H1 (cell line): ENCODE data around the gene DIAPH1. TPM values are rescaled to one million over a fixed set of nuclear protein-coding genes. Genes with fewer than 3 reads are reported as not detected.

ENCODE experiments used
- CTCF ChIA-PET: fragments of 300-600 bp; sonication (Branson Sonifier 250); formaldehyde crosslinking; loops from one replicate; lab custom pipeline; 2021; ENCODE audit not compliant: partially characterized antibody; lab: Charles Lee
- POLR2A ChIA-PET: fragments of 300-600 bp; sonication (Branson Sonifier 250); formaldehyde crosslinking; loops from one replicate; lab custom pipeline; 2021; ENCODE audit warnings: inconsistent platforms; ENCODE audit not compliant: partially characterized antibody; lab: Charles Lee
- DNase-seq, 2 experiments: peaks; one replicate each; pipeline versions ENCODE4 v3.0.0 to v3.0.0-alpha.2; 2010 to 2022; ENCODE audit warnings: low spot score in 2 of 2, low read depth in 1 of 2, mixed read lengths in 1 of 2
- FAIRE-seq: peaks from 2 replicates; lab custom pipeline; 2011; peaks lifted over from hg19 to GRCh38; lab: Jason Lieb, UNC
- H2AFZ ChIP-seq: 2 replicates; pipeline ENCODE4 v1.8.1; 2012; ENCODE audit warnings: low read length, inconsistent platforms
- H2AK5ac ChIP-seq: 2 replicates; pipeline ENCODE4 v1.6.1; 2013; ENCODE audit warnings: low read depth, low read length
- H2BK120ac ChIP-seq: replicated peaks from 2 replicates; pipeline ENCODE3; 2013; ENCODE audit warnings: low read depth, low read length, inconsistent platforms
- H2BK12ac ChIP-seq: 2 replicates; pipeline ENCODE4 v1.6.1; 2013; ENCODE audit warnings: low read depth, low read length
- H2BK15ac ChIP-seq: 2 replicates; pipeline ENCODE4 v1.6.1; 2013; ENCODE audit warnings: low read length
- H2BK20ac ChIP-seq: 2 replicates; pipeline ENCODE4 v1.6.1; 2013; ENCODE audit warnings: low read length
- H2BK5ac ChIP-seq: 2 replicates; pipeline ENCODE4 v1.6.1; 2013; ENCODE audit warnings: low read depth, low read length
- H3K14ac ChIP-seq: 2 replicates; pipeline ENCODE4 v1.6.1; 2013; ENCODE audit warnings: inconsistent platforms; ENCODE audit not compliant: insufficient read length
- H3K18ac ChIP-seq: 2 replicates; pipeline ENCODE4 v1.6.1; 2013; ENCODE audit warnings: low read length; ENCODE audit errors: extremely low read depth
- H3K23ac ChIP-seq: 2 replicates; pipeline ENCODE4 v1.6.1; 2013; ENCODE audit warnings: inconsistent platforms; ENCODE audit not compliant: insufficient read length
- H3K23me2 ChIP-seq: 2 replicates; pipeline ENCODE4 v1.6.1; 2013; ENCODE audit warnings: low read depth, low read length
- H3K27ac ChIP-seq: 2 replicates; pipeline ENCODE4 v1.6.1; 2011; ENCODE audit warnings: low read depth, low read length, inconsistent platforms
- H3K27me3 ChIP-seq, 4 experiments: replicated peaks in 1 of 4; 1 replicate in 1 of 4; 2 replicates in 3 of 4; pipeline versions ENCODE4 v1.6.1 to v1.8.1; 2011 to 2013; ENCODE audit warnings: low read length in 3 of 4, mild to moderate bottlenecking in 3 of 4, inconsistent platforms in 2 of 4, mixed read lengths in 2 of 4, moderate library complexity in 1 of 4; ENCODE audit not compliant: control insufficient read depth in 3 of 4, insufficient read depth in 3 of 4; ENCODE audit errors: extremely low read depth in 1 of 4
- H3K36me3 ChIP-seq, 4 experiments: 2 replicates each; pipeline versions ENCODE4 v1.6.1 to v1.8.1; 2011 to 2013; ENCODE audit warnings: mild to moderate bottlenecking in 4 of 4, low read length in 3 of 4, moderate library complexity in 2 of 4, control low read depth in 1 of 4, inconsistent platforms in 1 of 4; ENCODE audit not compliant: insufficient read depth in 4 of 4, control insufficient read depth in 2 of 4
- H3K4ac ChIP-seq: replicated peaks from 2 replicates; pipeline ENCODE3; 2013; ENCODE audit warnings: low read length, low read depth, mixed read lengths, inconsistent platforms; ENCODE audit not compliant: insufficient read length
- H3K4me1 ChIP-seq, 4 experiments: replicated peaks in 1 of 4; 1 replicate in 1 of 4; 2 replicates in 3 of 4; pipeline versions ENCODE4 v1.6.1 to v1.8.1; 2011 to 2013; ENCODE audit warnings: low read length in 3 of 4, inconsistent platforms in 2 of 4, mixed read lengths in 1 of 4; ENCODE audit not compliant: insufficient read depth in 4 of 4, control insufficient read depth in 3 of 4
- H3K4me2 ChIP-seq, 2 experiments: 2 replicates each; pipeline versions ENCODE4 v1.6.1 to v1.8.1; 2011 to 2013; ENCODE audit warnings: low read depth in 2 of 2, low read length in 2 of 2, control low read depth in 1 of 2, inconsistent platforms in 1 of 2, mild to moderate bottlenecking in 1 of 2; ENCODE audit not compliant: insufficient read depth in 1 of 2
- H3K4me3 ChIP-seq, 4 experiments: fragments of 200-600, 300-600 bp in 1 of 4; sonication (generic), shearing (Covaris generic), sonication (Bioruptor Twin) in 1 of 4; 2 replicates each; pipeline versions ENCODE4 v1.5.1 to v1.8.1; 2011 to 2016; ENCODE audit warnings: low read length in 4 of 4, low read depth in 3 of 4, control low read depth in 2 of 4, inconsistent platforms in 2 of 4, mild to moderate bottlenecking in 2 of 4, mixed read lengths in 1 of 4, moderate library complexity in 1 of 4; ENCODE audit not compliant: insufficient read depth in 2 of 4; ENCODE audit errors: extremely low read depth in 1 of 4
- H3K56ac ChIP-seq: replicated peaks from 2 replicates; pipeline ENCODE3; 2013; ENCODE audit warnings: low read depth, mild to moderate bottlenecking, mixed read lengths, low read length, inconsistent platforms; ENCODE audit not compliant: insufficient read length
- H3K79me1 ChIP-seq: 2 replicates; pipeline ENCODE4 v1.6.1; 2013; ENCODE audit warnings: low read depth, low read length, control low read depth
- H3K79me2 ChIP-seq, 2 experiments: 2 replicates each; pipeline versions ENCODE4 v1.6.1 to v1.8.1; 2012 to 2013; ENCODE audit warnings: low read length in 2 of 2, mild to moderate bottlenecking in 2 of 2, inconsistent platforms in 1 of 2; ENCODE audit not compliant: insufficient read depth in 2 of 2, control insufficient read depth in 1 of 2
- H3K9ac ChIP-seq, 4 experiments: replicated peaks in 1 of 4; 1 replicate in 1 of 4; 2 replicates in 3 of 4; pipeline versions ENCODE4 v1.6.1 to v1.8.1; 2011 to 2013; ENCODE audit warnings: low read depth in 3 of 4, low read length in 3 of 4, control low read depth in 2 of 4, mild to moderate bottlenecking in 2 of 4, moderate library complexity in 2 of 4, inconsistent platforms in 1 of 4; ENCODE audit errors: extremely low read depth in 1 of 4
- H3K9me3 ChIP-seq, 2 experiments: 2 replicates each; pipeline versions ENCODE4 v1.6.1 to v1.8.1; 2012 to 2013; ENCODE audit warnings: mild to moderate bottlenecking in 2 of 2, moderate library complexity in 2 of 2, control low read depth in 1 of 2, inconsistent platforms in 1 of 2, low read depth in 1 of 2, low read length in 1 of 2, mixed read lengths in 1 of 2; ENCODE audit not compliant: insufficient read depth in 2 of 2
- H4K20me1 ChIP-seq, 2 experiments: replicated peaks in 1 of 2; 2 replicates each; pipeline versions ENCODE3 to v1.8.1; 2011 to 2013; ENCODE audit warnings: inconsistent platforms in 2 of 2, low read length in 2 of 2, mild to moderate bottlenecking in 1 of 2; ENCODE audit not compliant: insufficient read depth in 2 of 2, control insufficient read depth in 1 of 2
- H4K5ac ChIP-seq: 2 replicates; pipeline ENCODE4 v1.6.1; 2013; ENCODE audit warnings: low read length, low read depth, mixed read lengths, inconsistent platforms; ENCODE audit not compliant: insufficient read length
- H4K8ac ChIP-seq: 2 replicates; pipeline ENCODE4 v1.8.0; 2013; ENCODE audit warnings: mild to moderate bottlenecking, moderate library complexity, low read length, inconsistent platforms; ENCODE audit not compliant: insufficient read depth; ENCODE audit errors: extremely low read depth
- H4K91ac ChIP-seq: replicated peaks from 2 replicates; pipeline ENCODE3; 2013; ENCODE audit warnings: low read length, mixed read lengths, inconsistent platforms; ENCODE audit not compliant: insufficient read length
- ASH2L ChIP-seq: fragments of 200-600, 300-600 bp; sonication (generic); IDR thresholded peaks from one replicate; pipeline ENCODE4 v1.7.1; 2017; ENCODE audit warnings: low read length
- CHD2 ChIP-seq: IDR thresholded peaks from 2 replicates; pipeline ENCODE4 v1.6.1; 2012; ENCODE audit warnings: low read length, improper control_type of control experiment
- GABPA ChIP-seq: IDR thresholded peaks from 2 replicates; pipeline ENCODE4 v1.6.1; 2011; ENCODE audit warnings: mild to moderate bottlenecking, low read length, moderate library complexity, borderline replicate concordance; ENCODE audit not compliant: insufficient read depth
- HDAC2 ChIP-seq, 2 experiments: fragments of 300-600 bp in 1 of 2; sonication (generic) in 1 of 2; IDR thresholded peaks; 2 replicates each; pipeline ENCODE4 v1.6.1; 2011 to 2012; ENCODE audit warnings: low read depth in 2 of 2, low read length in 2 of 2, mild to moderate bottlenecking in 2 of 2, moderate library complexity in 2 of 2, borderline replicate concordance in 1 of 2, inconsistent platforms in 1 of 2
- HDAC6 ChIP-seq: IDR thresholded peaks from one replicate; pipeline ENCODE4 v1.7.1; 2012; ENCODE audit warnings: low read depth, mild to moderate bottlenecking, inconsistent platforms, low read length, moderate library complexity
- NANOG ChIP-seq: IDR thresholded peaks from 2 replicates; pipeline ENCODE4 v1.6.1; 2011; ENCODE audit warnings: low read length, low read depth, mild to moderate bottlenecking, inconsistent platforms; ENCODE audit not compliant: insufficient read depth, poor library complexity, severe bottlenecking
- NRF1 ChIP-seq: IDR thresholded peaks from 2 replicates; pipeline ENCODE4 v1.6.1; 2011; ENCODE audit warnings: mild to moderate bottlenecking, low read depth, low read length, improper control_type of control experiment
- POLR2A ChIP-seq, 2 experiments: IDR thresholded peaks; 1 replicate in 1 of 2; 2 replicates in 1 of 2; pipeline ENCODE4 v1.6.1; 2011; ENCODE audit warnings: low read depth in 2 of 2, low read length in 2 of 2, mild to moderate bottlenecking in 2 of 2; ENCODE audit errors: control extremely low read depth in 1 of 2
- RBBP5 ChIP-seq: IDR thresholded peaks from 2 replicates; pipeline ENCODE4 v1.7.1; 2012; ENCODE audit warnings: low read depth, mild to moderate bottlenecking, inconsistent platforms, low read length, moderate library complexity, borderline replicate concordance
- SIN3A ChIP-seq, 2 experiments: IDR thresholded peaks in 1 of 2; conservative IDR thresholded peaks in 1 of 2; 2 replicates each; pipeline ENCODE4 v1.6.1; 2011 to 2012; ENCODE audit warnings: low read length in 2 of 2, improper control_type of control experiment in 1 of 2, low read depth in 1 of 2, mild to moderate bottlenecking in 1 of 2
- YY1 ChIP-seq: IDR thresholded peaks from 2 replicates; pipeline ENCODE4 v1.6.1; 2011; ENCODE audit warnings: low read depth, mild to moderate bottlenecking, low read length
- WGBS, 2 experiments: shearing (Covaris generic) in 1 of 2; methylation state at CpG; one replicate each; pipeline versions ENCODE4 v1.1.6 to v1.1.7; 2013 to 2015; ENCODE audit warnings: low lambda C conversion rate in 2 of 2, mixed read lengths in 2 of 2, inconsistent platforms in 1 of 2, low coverage in 1 of 2, missing lambda C conversion rate in 1 of 2; ENCODE audit not compliant: insufficient replicate concordance in 2 of 2, insufficient coverage in 1 of 2, insufficient read length in 1 of 2; ENCODE audit errors: extremely low coverage in 1 of 2, missing lambda C conversion rate in 1 of 2; 5-methylcytosine and 5-hydroxymethylcytosine counted together
- polyA plus RNA-seq, 7 experiments: library from polyadenylated mRNA; depleted of rRNA in 3 of 7; stranded (reverse) in 5 of 7; unstranded in 2 of 7; fragments of >200 nt in 5 of 7; fragments of 200-250 nt in 2 of 7; gene quantifications; 1 replicate in 5 of 7; 2 replicates in 1 of 7; 4 replicates in 1 of 7; pipeline versions ENCODE4 v1.2.1 to v1.2.3, GENCODE V29; 2011 to 2013; ENCODE audit warnings: missing spikeins in 2 of 7, mixed read lengths in 2 of 7
- total RNA-seq: library from RNA; stranded (reverse); fragmentation: NEBNext Ultra II Directional; extraction: Animal tissue kit (Norgen Biotek cat#: 25700); gene quantifications from 2 replicates; pipeline ENCODE4 v1.2.1, GENCODE V29; 2021

DIAPH1 gene
- total and polyA plus RNA-seq, 2 of the 8 experiments (the other 6 are each of a cell fraction or from before 2014, with no cell fraction given) = 61.2 to 114 TPM

DNA sequence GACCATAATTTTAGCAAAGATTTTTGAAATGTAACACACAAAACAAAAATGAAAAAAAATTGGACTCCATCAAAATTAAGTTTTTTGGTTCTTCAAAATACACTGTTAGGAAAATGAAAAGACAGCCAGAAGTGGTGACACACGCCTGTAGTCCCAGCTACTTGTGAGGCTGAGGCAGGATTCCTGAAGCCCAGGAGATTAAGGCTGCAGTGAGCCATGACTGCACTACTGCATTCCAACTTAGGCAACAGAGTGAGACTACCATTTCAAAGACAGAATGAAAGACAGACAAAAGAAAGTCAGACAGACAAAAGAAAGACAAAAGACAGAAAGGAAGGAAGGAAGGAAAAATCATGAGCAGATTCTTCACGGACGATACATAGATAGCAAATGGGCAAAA lies 7.5 kb downstream of the DIAPH1 start:
- no peak overlapping the region for H3K14ac ChIP-seq
- H3K27me3 ChIP-seq = no peaks in the 10 kb centered on the region
- H3K23ac ChIP-seq = no peak overlapping the region
- H2BK5ac ChIP-seq = no peak overlapping the region
- peaks cover 10 to 91% of the 10 kb centered on the region in 2 experiments for H3K79me2 ChIP-seq
- WGBS, 2 experiments = 92% methylated on average over 3 of the region's 3 CpGs; no CpG with 5 or more reads in 1 of the 2 experiments
- H3K36me3 ChIP-seq = no peaks in the 10 kb centered on the region
- H3K23me2 ChIP-seq = no peaks in the 10 kb centered on the region
- no peak overlapping the region for H2BK120ac ChIP-seq
- H3K9ac ChIP-seq = no peak overlapping the region
- no peak for DNase-seq
- no peak overlapping the region for H4K5ac ChIP-seq
- no peaks in the 10 kb centered on the region; a peak in 3 of 7 replicates for H3K4me1 ChIP-seq
- no peak overlapping the region for H2AK5ac ChIP-seq
- H4K91ac ChIP-seq = no peak overlapping the region
- FAIRE-seq = no peak
- no peak overlapping the region for H3K4ac ChIP-seq
- no peak overlapping the region for H2BK15ac ChIP-seq
- H3K18ac ChIP-seq = no peak overlapping the region
- H3K56ac ChIP-seq = no peak overlapping the region
- H3K4me3 ChIP-seq = no peak overlapping the region
- H3K79me1 ChIP-seq = no peaks in the 10 kb centered on the region; the same call in 1 of the 2 replicates
- ChIA-PET CTCF (interaction anchor here (8.8 kb wide), 1 partner anchor 19 kb away, joined by 74 read pairs; no protein-coding TSS in a partner anchor), POLR2A (interaction anchor here (2.0 kb wide), 1 partner anchor 17 kb away, joined by 7 read pairs; no protein-coding TSS in a partner anchor)
- no peak overlapping the region for H4K8ac ChIP-seq
- no peak overlapping the region for H3K27ac ChIP-seq
- H3K4me2 ChIP-seq = no peak overlapping the region
- H2BK20ac ChIP-seq = no peak overlapping the region
- H3K9me3 ChIP-seq = no peaks in the 10 kb centered on the region
- TF ChIP-seq NRF1 (no peak), HDAC2 (IDR thresholded peaks at IDR 0.05; ENCODE audit: borderline replicate concordance in 1 of 2, low read depth in 2 of 2, low read length in 2 of 2) (no peak), SIN3A (conservative IDR thresholded peaks at IDR 0.05 in 1 of 2, IDR thresholded peaks at IDR 0.05 in 1 of 2; ENCODE audit: low read depth in 1 of 2, low read length in 2 of 2) (no peak), HDAC6 (no peak), ASH2L (no peak), CHD2 (no peak), POLR2A (IDR thresholded peaks at IDR 0.05; ENCODE audit: control extremely low read depth in 1 of 2, low read depth in 2 of 2, low read length in 2 of 2) (no peak), NANOG (no peak), RBBP5 (no peak), GABPA (no peak), YY1 (no peak)
- H4K20me1 ChIP-seq = peaks cover 0 to 3% of the 10 kb centered on the region in 2 experiments
- no peak overlapping the region for H2BK12ac ChIP-seq
- H2AFZ ChIP-seq = no peak overlapping the region
